Mammary epithelial cell (primary cell): ENCODE measurements around the gene KRT83.

Experiments
- CTCF ChIP-seq, 2 donors: IDR thresholded peaks in 1 of 2; conservative IDR thresholded peaks in 1 of 2; 2 replicates each; pipeline ENCODE4 v1.5.1; 2011 to 2012; ENCODE audit warnings: inconsistent platforms in 2 of 2, low read length in 2 of 2, mild to moderate bottlenecking in 2 of 2, control low read depth in 1 of 2, low read depth in 1 of 2; ENCODE audit not compliant: insufficient read depth in 1 of 2; ENCODE audit errors: extremely low read depth in 1 of 2
- EZH2 ChIP-seq: IDR thresholded peaks from 2 replicates; pipeline ENCODE4 v1.6.1; 2012; ENCODE audit warnings: low read length, inconsistent platforms, borderline replicate concordance

- TF ChIP-seq CTCF (conservative IDR thresholded peaks at IDR 0.05 in 1 of 2, IDR thresholded peaks at IDR 0.05 in 1 of 2; ENCODE audit: extremely low read depth in 1 of 2, insufficient read depth in 1 of 2, low read depth in 1 of 2, low read length in 2 of 2) (no peak), EZH2 (no peak)
Measured at GRCh38 chr12:52279422-52280318, 41.5 kb downstream of the KRT83 start.
